Glutamatergic neuron (in vitro differentiated cells): Measurements from ENCODE around the gene HMCN1. TPM values are rescaled to one million over a fixed set of nuclear protein-coding genes. Genes with fewer than 3 reads are reported as not detected.
"Not testable (repeated sequence)": the region's sequence is repeated elsewhere in the genome, so short reads cannot be mapped to it uniquely, and the experiment has no call there.

Experiments
- DNase-seq: peaks from one replicate; pipeline ENCODE4 v3.0.0; 2022
- H3K27ac Mint-ChIP-seq: one replicate; pipeline ENCODE4 v1.8.0; 2020; ENCODE audit warnings: mild to moderate bottlenecking, mixed read lengths, inconsistent platforms; ENCODE audit not compliant: unreplicated experiment
- H3K27me3 Mint-ChIP-seq: one replicate; pipeline ENCODE4 v1.8.0; 2020; ENCODE audit warnings: mild to moderate bottlenecking, moderate library complexity, mixed read lengths, inconsistent platforms; ENCODE audit not compliant: unreplicated experiment
- H3K36me3 Mint-ChIP-seq: one replicate; pipeline ENCODE4 v1.8.0; 2020; ENCODE audit warnings: mild to moderate bottlenecking, mixed read lengths, inconsistent platforms; ENCODE audit not compliant: unreplicated experiment
- H3K4me1 Mint-ChIP-seq: one replicate; pipeline ENCODE4 v1.8.0; 2020; ENCODE audit warnings: mild to moderate bottlenecking, low read depth, mixed read lengths, inconsistent platforms; ENCODE audit not compliant: unreplicated experiment
- H3K4me3 Mint-ChIP-seq: one replicate; pipeline ENCODE4 v1.8.0; 2020; ENCODE audit warnings: mild to moderate bottlenecking, mixed read lengths, inconsistent platforms; ENCODE audit not compliant: unreplicated experiment
- H3K9me3 Mint-ChIP-seq: one replicate; pipeline ENCODE4 v1.8.0; 2020; ENCODE audit warnings: mild to moderate bottlenecking, moderate library complexity, mixed read lengths, inconsistent platforms; ENCODE audit not compliant: unreplicated experiment
- CTCF ChIP-seq: fragments of 200-600 bp; sonication (generic); IDR thresholded peaks from one replicate; pipeline ENCODE4 v1.5.0; 2021; ENCODE audit not compliant: partially characterized antibody, unreplicated experiment
- total RNA-seq: library from RNA; stranded (reverse); fragmentation: NEBNext Ultra II Directional; extraction: Animal tissue kit (Norgen Biotek cat#: 25700); gene quantifications from one replicate; pipeline ENCODE4 v1.2.1, GENCODE V29; 2021; ENCODE audit not compliant: unreplicated experiment

Gene HMCN1
- total RNA-seq, 1 donor from 2014 or later, result 0.93 TPM

- no peak for DNase-seq
- Mint-ChIP-seq H3K27me3 (peaks cover 9% of the 10 kb centered on the region), H3K36me3 (no peaks in the 10 kb centered on the region), H3K4me1 (peaks cover 23% of the 10 kb centered on the region), H3K27ac (no peak overlapping the region), H3K4me3 (no peak overlapping the region), H3K9me3 (peaks cover 8% of the 10 kb centered on the region)
- no peak for TF ChIP-seq CTCF
Observed at GRCh38 chr1:186210258-186210657, 476.1 kb downstream of the HMCN1 start.

- not testable (repeated sequence) for H3K27ac Mint-ChIP-seq, H3K27me3 Mint-ChIP-seq, H3K4me3 Mint-ChIP-seq, DNase-seq, H3K9me3 Mint-ChIP-seq, H3K36me3 Mint-ChIP-seq
- peaks cover 14% of the 10 kb centered on the region for H3K4me1 Mint-ChIP-seq
Observed at GRCh38 chr1:186211583-186211982, 477.4 kb downstream of the HMCN1 start.

- Mint-ChIP-seq H3K27ac (no peak overlapping the region), H3K9me3 (peaks cover 8% of the 10 kb centered on the region), H3K36me3 (no peaks in the 10 kb centered on the region), H3K4me3 (no peak overlapping the region), H3K27me3 (peaks cover 6% of the 10 kb centered on the region), H3K4me1 (peaks cover 14% of the 10 kb centered on the region)
- no peak for DNase-seq
- peak; percentile 68 for TF ChIP-seq CTCF
Observed at GRCh38 chr1:186212568-186213224, 478.5 kb downstream of the HMCN1 start.

DNA sequence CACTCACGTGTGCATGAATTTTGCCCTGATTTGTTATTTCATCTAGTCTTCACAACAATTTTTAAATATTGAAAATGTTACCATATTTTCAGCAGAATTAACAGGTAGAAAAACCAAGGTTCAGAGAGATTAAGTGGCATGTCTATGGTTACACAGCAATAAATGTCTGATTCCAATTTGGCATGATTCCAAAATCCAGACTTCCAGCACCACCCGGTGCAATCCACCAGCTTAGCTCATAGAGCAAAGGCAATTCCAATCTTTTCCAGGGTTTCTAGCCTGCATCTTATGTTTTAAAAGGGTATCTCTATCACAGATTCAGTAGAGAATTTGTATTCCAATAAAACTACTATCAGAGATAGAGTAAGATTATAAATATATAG lies 479.0 kb downstream of the HMCN1 start:
- no peak overlapping the region for H3K27ac Mint-ChIP-seq
- no peak for TF ChIP-seq CTCF
- no peak for DNase-seq
- H3K27me3 Mint-ChIP-seq, result peaks cover 6% of the 10 kb centered on the region
- peaks cover 6% of the 10 kb centered on the region for H3K9me3 Mint-ChIP-seq
- H3K4me3 Mint-ChIP-seq, result no peak overlapping the region
- peaks cover 14% of the 10 kb centered on the region for H3K4me1 Mint-ChIP-seq
- H3K36me3 Mint-ChIP-seq, result no peaks in the 10 kb centered on the region

GRCh38 chr1:186214791-186215190 lies 480.6 kb downstream of the HMCN1 start:
- Mint-ChIP-seq H3K4me3 (no peak overlapping the region), H3K27ac (peak overlapping the region; percentile 64), H3K4me1 (peaks cover 14% of the 10 kb centered on the region), H3K27me3 (peaks cover 6% of the 10 kb centered on the region), H3K9me3 (peaks cover 6% of the 10 kb centered on the region), H3K36me3 (no peaks in the 10 kb centered on the region)
- DNase-seq, result no peak
- no peak for TF ChIP-seq CTCF
